Posterior vena cava (tissue), 2 donors: ENCODE measurements around the gene CCDC30. TPM values are rescaled to one million over a fixed set of nuclear protein-coding genes. Genes with fewer than 3 reads are reported as not detected.
"Not testable (repeated sequence)": the region's sequence is repeated elsewhere in the genome, so short reads cannot be mapped to it uniquely, and the experiment has no call there.

Experiments
- DNase-seq: peaks from one replicate; pipeline ENCODE4 v3.0.0-alpha.2; 2020; ENCODE audit warnings: low spot score
- intact Hi-C, 2 donors: fragments of 100-400 bp; cut with DNase I; formaldehyde crosslinking; loops; one replicate each; pipeline versions ENCODE4 v1.14.1 to v1.14.2; 2022 to 2023
- total RNA-seq, 2 donors: library from RNA; stranded (reverse); fragmentation: NEBNext Ultra II Directional; extraction: Animal tissue kit (Norgen Biotek cat#: 25700); gene quantifications; one replicate each; pipeline ENCODE4 v1.2.1, GENCODE V29; 2021
- donor health status: DM: yes; HTN: yes; CAD: no.
- donor health status: DM: yes; HTN: yes; CAD: no.

CCDC30 gene
- total RNA-seq, 2 donors from 2014 or later: 4.3 to 4.6 TPM

GRCh38 chr1:42506576-42506975 is 43.5 kb downstream of the CCDC30 start:
- no peak for DNase-seq
- intact Hi-C loops: no loop called here

DNA sequence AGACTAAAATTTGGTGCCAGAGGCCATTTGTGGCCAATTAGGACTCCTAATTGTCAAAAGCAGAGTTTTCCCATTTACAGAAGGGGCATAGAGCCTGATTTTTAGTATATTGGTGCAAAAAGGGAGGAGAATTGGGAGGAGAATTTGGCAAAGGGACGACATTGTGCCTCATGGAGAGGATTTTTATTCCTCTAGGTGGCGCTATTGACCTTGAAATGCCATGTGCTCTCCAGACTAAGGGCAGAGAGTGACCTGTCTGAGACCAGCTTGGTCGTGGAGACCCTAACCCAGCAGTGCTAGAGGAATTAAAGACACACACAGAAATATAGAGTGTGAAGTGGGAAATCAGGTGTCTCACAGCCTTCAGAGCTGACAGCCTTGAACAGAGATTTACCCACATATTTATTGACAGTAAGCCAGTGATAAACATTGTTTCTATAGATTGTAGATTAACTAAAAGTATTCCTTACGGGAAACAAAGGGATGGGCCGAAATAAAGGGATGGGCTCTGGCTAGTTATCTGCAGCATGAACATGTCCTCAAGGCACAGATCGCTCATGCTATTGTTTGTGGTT is 48.6 kb downstream of the CCDC30 start:
- intact Hi-C loops, DNase-seq: not testable (repeated sequence)

- no peak for DNase-seq
- intact Hi-C loops: no loop called here
These were observed 55.8 kb downstream of the CCDC30 start for GRCh38 chr1:42518908-42519307.

- intact Hi-C loops: loop anchor here in 1 of 2 donors (10.0 kb wide), 1 partner anchor 718 kb away; no protein-coding TSS in a partner anchor
- no peak for DNase-seq
These were observed 60.1 kb downstream of the CCDC30 start for GRCh38 chr1:42523171-42523570.

GRCh38 chr1:42524330-42524729 is 61.2 kb downstream of the CCDC30 start:
- intact Hi-C loops: loop anchor here in 1 of 2 donors (10.0 kb wide), 1 partner anchor 720 kb away; no protein-coding TSS in a partner anchor
- no peak for DNase-seq

- DNase-seq: no peak
- intact Hi-C loops: loop anchor here in 1 of 2 donors (10.0 kb wide), 1 partner anchor 725 kb away; no protein-coding TSS in a partner anchor
These were observed 66.7 kb downstream of the CCDC30 start for GRCh38 chr1:42529724-42530181.

DNA sequence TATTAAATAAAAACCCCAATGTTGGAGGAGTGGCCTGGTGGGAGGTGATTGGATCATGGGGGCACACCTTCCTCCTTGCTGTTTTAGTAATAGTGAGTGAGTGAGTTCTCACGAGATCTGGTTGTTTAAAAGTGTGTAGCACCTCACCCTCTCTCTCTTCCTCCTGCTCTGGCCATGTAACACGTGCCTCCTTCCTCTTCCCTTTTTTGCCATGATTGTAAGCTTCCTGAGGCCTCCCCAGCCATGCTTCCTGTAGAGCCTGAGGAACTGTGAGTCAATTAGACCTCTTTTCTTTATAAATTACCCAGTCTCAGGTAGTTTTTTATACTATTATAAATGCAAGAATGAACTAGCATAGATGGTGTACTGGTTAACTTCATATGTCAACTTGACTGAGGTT is 68.0 kb downstream of the CCDC30 start:
- intact Hi-C loops: no loop called here
- DNase-seq: no peak

- intact Hi-C loops: no loop called here
- no peak for DNase-seq
These were observed 70.2 kb downstream of the CCDC30 start for GRCh38 chr1:42533101-42533863.

DNA sequence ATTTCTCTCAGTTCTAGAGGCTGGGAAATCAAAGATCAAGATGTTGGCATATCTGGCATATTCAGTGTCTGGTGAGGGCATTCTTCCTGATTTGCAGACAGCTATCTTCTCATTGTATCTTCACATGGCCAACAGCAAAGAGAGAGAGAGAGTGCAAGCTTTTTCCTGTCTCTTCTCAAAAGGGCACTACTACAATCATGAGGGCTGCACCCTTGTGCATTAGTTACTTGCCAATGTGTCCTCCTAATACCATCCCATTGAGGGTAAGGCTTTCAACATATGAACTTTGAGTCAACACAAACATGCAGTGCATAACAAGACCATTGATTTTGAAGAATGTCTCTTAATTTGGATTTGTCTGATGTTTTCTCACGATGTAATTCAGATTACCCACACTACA is 78.0 kb downstream of the CCDC30 start:
- DNase-seq: no peak
- intact Hi-C loops: no loop called here

DNA sequence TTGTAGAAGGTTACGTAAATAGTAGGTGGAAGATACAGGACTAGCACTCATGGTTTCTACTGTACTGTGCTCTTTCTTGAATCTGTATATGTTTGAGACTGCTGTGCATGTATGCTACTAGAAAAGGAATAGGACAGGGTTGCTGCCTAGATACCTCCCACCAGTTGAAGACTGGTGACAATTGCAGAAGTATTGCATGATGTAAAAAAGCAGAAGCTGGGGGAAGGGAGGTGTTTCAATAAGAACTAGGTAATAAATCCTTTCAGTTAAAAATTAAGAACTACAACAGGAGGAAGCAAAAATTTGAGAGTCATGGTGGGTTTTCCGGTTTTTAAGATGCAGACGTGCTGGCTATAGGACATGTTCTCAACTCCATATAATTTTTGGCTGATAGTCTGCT is 88.1 kb downstream of the CCDC30 start:
- no peak for DNase-seq
- intact Hi-C loops: no loop called here

DNA sequence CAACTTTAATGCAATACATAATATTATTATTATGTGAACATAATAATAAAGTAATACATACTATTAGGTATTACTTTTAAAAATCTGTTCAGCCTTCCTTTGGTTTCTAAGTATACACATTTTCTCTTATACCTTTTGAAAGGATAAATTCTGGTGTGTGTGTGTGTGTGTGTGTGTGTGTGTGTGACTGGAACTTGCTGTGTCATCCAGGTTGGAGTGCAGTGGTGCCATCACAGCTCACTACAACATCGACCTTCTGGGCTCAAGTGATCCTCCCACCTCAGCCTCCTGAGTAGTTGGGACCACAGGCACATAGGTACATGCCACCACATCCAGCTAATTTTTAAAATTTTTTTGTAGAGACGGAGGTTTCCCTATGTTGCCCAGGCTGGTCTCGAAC is 88.5 kb downstream of the CCDC30 start:
- intact Hi-C loops: no loop called here
- no peak for DNase-seq

- intact Hi-C loops: no loop called here
- DNase-seq: no peak
These were observed 89.5 kb downstream of the CCDC30 start for GRCh38 chr1:42552636-42553035.

GRCh38 chr1:42557230-42557851 is 94.3 kb downstream of the CCDC30 start:
- intact Hi-C loops: no loop called here
- no peak for DNase-seq

- intact Hi-C loops: no loop called here
- no peak for DNase-seq
These were observed 104.0 kb downstream of the CCDC30 start for GRCh38 chr1:42567038-42567437.

DNA sequence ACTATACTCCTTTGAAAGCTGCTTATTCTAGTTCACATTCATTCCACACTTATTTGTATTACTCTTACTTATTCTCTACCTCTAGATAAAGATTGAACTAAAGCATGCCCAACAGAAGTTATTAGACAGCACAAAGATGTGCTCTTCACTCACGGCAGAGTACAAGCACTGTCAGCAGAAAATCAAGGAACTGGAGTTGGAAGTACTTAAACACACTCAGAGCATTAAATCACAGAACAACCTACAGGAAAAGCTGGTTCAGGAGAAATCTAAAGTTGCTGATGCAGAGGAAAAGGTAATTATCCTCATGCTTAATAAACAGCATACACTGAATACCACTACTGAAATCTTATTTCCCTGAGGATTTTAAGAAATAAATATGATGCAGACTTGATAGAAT is 113.8 kb downstream of the CCDC30 start:
- intact Hi-C loops: loop anchor here in 1 of 2 donors (10.0 kb wide), 2 partner anchors 168 to 498 kb away; partner anchors contain the start of gene CLDN19
- no peak for DNase-seq

- intact Hi-C loops: loop anchor here in 1 of 2 donors (10.0 kb wide), 1 partner anchor 159 kb away; the partner anchor contains the start of gene CLDN19
- no peak for DNase-seq
These were observed 122.9 kb downstream of the CCDC30 start for GRCh38 chr1:42586016-42586415.

DNA sequence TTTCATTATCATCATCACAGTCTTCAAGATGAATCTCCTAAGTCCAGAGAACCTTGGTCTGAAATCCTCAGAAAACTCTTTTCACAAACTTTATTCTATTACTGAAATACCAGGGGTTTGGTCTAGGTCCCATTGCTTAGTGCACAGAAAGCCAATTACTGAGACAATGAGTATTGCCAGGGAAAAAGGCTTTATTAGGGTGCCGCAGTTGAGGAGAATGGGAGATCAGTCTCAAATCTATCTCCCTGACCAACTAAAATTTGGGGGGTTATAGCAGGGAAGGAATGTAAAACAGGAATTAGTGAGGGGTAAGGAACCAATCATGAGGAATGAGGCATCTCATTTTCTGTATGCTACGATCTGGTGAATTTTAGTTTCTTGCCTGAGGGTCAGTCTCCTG is 124.7 kb downstream of the CCDC30 start:
- intact Hi-C loops: loop anchor here in 1 of 2 donors (10.0 kb wide), 1 partner anchor 157 kb away; the partner anchor contains the start of gene CLDN19
- no peak for DNase-seq

- intact Hi-C loops: no loop called here
- DNase-seq: no peak
These were observed 129.7 kb downstream of the CCDC30 start for GRCh38 chr1:42592811-42593210.

- intact Hi-C loops: no loop called here
- DNase-seq: no peak
These were observed 130.5 kb downstream of the CCDC30 start for GRCh38 chr1:42593486-42594100.

GRCh38 chr1:42601472-42601871 is 138.4 kb downstream of the CCDC30 start:
- no peak for DNase-seq
- intact Hi-C loops: no loop called here
